Cardiac fibroblast (primary cell): ENCODE data around the gene KDM3B.
"Not testable (repeated sequence)": the region's sequence is repeated elsewhere in the genome, so short reads cannot be mapped to it uniquely, and the experiment has no call there.

Experiments
- DNase-seq, 2 donors: peaks; one replicate each; pipeline versions ENCODE4 v3.0.0 to v3.0.0-alpha.2; 2010; ENCODE audit warnings: low read depth in 2 of 2
- H3K4me3 ChIP-seq, 2 donors: replicated peaks in 1 of 2; 1 replicate in 1 of 2; 2 replicates in 1 of 2; pipeline ENCODE4 v1.5.1; 2011; ENCODE audit warnings: low read depth in 2 of 2, low read length in 2 of 2, mild to moderate bottlenecking in 2 of 2, moderate library complexity in 1 of 2
- TF ChIP-seq, protein P1 (sequence below): IDR thresholded peaks from one replicate; pipeline ENCODE4 v1.5.1; 2011; ENCODE audit warnings: low read depth, mild to moderate bottlenecking, low read length, inconsistent platforms

Gene KDM3B

DNA sequence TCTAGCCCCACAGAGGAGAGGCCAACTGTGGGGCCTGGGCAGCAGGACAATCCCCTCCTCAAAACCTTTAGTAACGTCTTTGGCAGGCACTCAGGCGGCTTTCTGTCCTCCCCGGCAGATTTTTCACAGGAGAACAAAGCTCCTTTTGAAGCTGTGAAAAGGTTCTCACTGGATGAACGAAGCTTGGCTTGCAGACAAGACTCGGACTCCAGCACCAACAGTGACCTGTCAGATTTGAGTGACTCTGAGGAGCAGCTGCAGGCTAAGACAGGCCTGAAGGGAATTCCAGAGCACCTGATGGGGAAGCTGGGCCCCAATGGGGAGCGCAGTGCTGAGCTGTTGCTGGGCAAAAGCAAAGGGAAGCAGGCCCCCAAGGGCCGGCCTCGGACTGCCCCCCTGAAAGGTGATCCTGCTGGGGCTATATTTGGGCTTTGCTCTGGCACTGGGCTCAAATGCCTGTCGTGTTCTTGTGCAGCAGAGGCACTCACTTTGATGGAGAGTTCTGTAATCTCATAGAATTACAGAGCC, 39.4 kb downstream of the KDM3B start:
- no peak overlapping the region for H3K4me3 ChIP-seq
- DNase-seq: no peak

DNA sequence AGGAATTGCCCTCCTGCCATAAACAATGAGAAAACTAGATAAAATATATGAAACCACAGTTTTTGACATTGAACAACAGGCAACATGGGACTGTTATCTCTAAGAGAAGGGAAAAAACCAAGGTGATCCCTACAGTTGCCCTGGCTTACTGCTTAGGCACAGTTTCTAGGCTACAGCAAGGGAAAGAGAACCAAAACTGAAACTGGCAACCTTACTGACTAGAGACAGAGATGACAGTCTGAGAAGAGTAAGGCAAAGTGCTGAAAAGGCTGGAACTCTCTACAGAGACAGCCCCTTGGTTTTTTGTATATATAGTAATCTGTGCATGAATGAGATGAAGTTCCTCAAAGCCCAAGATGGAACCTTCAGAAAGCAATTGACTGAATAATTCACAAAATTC, 50.2 kb downstream of the KDM3B start:
- no peak for DNase-seq
- no peak overlapping the region for H3K4me3 ChIP-seq
- TF ChIP-seq, protein P1, sequence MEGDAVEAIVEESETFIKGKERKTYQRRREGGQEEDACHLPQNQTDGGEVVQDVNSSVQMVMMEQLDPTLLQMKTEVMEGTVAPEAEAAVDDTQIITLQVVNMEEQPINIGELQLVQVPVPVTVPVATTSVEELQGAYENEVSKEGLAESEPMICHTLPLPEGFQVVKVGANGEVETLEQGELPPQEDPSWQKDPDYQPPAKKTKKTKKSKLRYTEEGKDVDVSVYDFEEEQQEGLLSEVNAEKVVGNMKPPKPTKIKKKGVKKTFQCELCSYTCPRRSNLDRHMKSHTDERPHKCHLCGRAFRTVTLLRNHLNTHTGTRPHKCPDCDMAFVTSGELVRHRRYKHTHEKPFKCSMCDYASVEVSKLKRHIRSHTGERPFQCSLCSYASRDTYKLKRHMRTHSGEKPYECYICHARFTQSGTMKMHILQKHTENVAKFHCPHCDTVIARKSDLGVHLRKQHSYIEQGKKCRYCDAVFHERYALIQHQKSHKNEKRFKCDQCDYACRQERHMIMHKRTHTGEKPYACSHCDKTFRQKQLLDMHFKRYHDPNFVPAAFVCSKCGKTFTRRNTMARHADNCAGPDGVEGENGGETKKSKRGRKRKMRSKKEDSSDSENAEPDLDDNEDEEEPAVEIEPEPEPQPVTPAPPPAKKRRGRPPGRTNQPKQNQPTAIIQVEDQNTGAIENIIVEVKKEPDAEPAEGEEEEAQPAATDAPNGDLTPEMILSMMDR: no peak

More for the DNA sequence above, 39.4 kb downstream of the KDM3B start:
- TF ChIP-seq, protein P1: no peak

DNA sequence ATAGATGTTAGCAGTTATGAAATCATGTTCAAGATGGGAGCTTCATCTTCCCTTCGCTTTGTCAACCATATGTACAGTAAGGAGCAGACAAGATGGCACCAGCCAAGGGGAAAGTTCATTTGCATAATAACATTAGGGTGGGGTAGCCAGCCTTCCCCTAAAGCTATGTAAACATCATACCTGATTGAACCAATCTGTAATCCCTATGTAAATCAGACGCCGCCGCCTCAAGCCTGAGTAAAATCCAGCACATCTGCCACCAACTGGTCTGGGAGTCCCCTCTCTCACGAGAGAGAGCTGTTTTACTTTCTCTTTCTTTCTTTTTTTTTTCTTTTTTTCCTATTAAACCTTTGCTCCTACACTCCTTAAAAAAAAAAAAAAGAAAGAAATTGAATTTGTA, 55.5 kb downstream of the KDM3B start:
- TF ChIP-seq, protein P1: no peak
- DNase-seq: no peak
- no peak overlapping the region for H3K4me3 ChIP-seq

DNA sequence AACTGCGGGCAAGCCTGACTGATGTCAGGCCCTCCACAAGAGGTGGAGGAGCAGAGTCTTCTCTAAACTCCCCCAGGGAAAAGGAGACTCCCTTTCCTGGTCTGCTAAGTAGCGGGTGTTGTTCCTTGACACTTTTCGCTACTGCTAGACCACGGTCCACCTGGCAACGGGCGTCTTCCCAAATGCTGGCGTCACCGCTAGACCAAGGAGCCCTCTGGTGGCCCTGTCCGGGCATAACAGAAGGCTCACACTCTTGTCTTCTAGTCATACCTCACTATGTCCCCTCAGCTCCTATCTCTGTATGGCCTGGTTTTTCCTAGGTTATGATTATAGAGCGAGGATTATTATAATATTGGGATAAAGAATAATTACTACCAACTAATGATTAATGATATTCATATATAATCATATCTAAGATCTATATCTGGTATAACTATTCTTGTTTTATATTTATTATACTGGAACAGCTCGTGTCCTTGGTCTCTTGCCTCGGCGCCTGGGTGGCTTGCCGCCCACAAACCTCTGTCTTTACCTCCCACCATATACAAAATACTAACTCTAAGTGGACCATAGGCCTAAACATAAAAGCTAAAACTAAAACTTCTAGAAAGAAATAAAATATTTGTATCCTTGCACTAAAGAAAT, 58.6 kb downstream of the KDM3B start:
- DNase-seq: peak; percentile 47 to 62
- TF ChIP-seq, protein P1: peak; percentile 54

DNA sequence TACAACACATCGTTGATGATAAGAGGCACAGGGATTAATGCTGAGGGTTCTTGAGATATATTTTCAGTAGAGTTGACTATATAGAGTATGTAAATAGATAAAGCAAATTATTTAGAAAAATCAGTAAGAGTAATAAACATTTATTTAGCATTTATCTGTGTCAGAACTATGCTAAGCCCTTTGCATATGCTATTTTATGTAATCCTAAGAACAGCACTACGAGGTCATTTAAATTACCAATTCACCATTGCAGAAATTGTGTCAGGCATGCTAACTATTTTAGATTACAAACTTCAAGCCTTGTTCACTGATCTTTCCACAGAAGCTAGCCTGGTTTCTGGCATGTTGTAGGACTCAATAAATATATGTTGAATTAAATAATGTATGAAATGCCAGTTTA, 66.0 kb downstream of the KDM3B start:
- no peak overlapping the region for H3K4me3 ChIP-seq
- TF ChIP-seq, protein P1: no peak
- DNase-seq: no peak

More for the DNA sequence above, 58.6 kb downstream of the KDM3B start:
- not testable (repeated sequence) for H3K4me3 ChIP-seq

DNA sequence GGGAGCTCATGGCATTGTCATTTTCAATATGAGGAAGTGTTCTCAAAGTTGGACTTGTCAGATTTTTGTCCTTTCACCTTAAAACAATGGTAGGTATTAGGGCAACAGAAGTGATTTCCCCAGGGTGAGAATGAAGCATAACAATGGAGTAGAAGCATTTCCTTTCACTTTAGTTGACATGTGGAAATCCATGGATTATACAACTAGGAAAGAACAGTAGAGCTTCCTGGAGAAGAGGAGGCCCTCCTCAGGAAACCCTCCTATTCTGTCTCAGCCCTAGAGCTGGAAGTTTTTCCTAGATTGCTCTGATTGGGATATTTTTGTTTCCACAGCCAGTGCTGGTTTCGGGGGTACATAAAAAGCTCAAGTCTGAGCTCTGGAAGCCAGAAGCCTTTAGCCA, 72.6 kb downstream of the KDM3B start:
- TF ChIP-seq, protein P1: no peak
- DNase-seq: no peak
- H3K4me3 ChIP-seq: no peak overlapping the region
